Epithelial cell of esophagus (primary cell): ENCODE measurements around the gene ZC3HAV1.

Experiments used
- DNase-seq: peaks from one replicate; pipeline ENCODE4 v3.0.0; 2010; ENCODE audit warnings: low read depth
- H3K4me3 ChIP-seq: 2 replicates; pipeline ENCODE4 v1.5.1; 2011; ENCODE audit warnings: mild to moderate bottlenecking, low read length, control low read depth
- TF ChIP-seq, protein P1 (sequence below): IDR thresholded peaks from 2 replicates; pipeline ENCODE4 v1.5.1; 2011; ENCODE audit warnings: low read depth, mild to moderate bottlenecking, low read length, control low read depth, inconsistent platforms; ENCODE audit not compliant: insufficient read depth; ENCODE audit errors: missing control alignments

Gene ZC3HAV1

DNA sequence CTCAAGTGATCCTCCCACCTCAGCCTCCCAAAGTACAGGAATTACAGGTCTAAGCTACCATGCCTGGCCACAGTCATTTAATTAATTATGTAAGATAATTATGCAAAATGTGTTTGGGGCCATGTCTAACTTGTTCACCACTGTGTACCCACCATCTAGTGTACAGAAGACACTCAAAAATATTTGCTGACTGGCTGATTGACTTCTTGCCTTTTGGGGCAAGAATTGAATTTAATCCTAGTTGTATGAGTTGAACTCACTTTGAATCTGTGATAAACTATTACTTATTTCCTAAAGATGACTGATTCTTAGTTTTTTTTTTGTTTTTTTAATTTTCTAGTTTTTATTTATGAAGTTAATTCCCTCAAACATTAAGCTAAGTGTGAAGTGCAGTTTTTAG is 57.9 kb downstream of the ZC3HAV1 start:
- TF ChIP-seq, protein P1, sequence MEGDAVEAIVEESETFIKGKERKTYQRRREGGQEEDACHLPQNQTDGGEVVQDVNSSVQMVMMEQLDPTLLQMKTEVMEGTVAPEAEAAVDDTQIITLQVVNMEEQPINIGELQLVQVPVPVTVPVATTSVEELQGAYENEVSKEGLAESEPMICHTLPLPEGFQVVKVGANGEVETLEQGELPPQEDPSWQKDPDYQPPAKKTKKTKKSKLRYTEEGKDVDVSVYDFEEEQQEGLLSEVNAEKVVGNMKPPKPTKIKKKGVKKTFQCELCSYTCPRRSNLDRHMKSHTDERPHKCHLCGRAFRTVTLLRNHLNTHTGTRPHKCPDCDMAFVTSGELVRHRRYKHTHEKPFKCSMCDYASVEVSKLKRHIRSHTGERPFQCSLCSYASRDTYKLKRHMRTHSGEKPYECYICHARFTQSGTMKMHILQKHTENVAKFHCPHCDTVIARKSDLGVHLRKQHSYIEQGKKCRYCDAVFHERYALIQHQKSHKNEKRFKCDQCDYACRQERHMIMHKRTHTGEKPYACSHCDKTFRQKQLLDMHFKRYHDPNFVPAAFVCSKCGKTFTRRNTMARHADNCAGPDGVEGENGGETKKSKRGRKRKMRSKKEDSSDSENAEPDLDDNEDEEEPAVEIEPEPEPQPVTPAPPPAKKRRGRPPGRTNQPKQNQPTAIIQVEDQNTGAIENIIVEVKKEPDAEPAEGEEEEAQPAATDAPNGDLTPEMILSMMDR: no peak
- DNase-seq: no peak
- H3K4me3 ChIP-seq: no peak overlapping the region

DNA sequence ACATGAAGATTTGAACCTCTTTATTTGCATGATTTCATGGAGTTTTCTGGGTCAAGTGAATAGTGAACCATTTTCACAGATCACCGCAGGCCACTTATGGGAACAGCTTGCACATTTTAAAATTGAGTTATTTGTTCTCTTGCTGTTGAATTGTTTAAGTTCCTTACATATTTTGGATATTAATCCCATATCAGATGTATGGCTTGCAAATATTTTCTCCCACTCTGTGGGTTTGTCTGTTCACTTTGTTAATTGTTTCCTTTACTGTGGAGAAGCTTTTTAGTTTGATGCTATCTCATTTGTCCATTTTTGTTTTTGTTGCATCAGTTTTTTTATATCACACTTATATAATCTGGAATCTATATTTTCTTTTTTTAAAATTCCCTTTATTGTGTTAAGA is 59.6 kb downstream of the ZC3HAV1 start:
- TF ChIP-seq, protein P1: no peak
- no peak overlapping the region for H3K4me3 ChIP-seq
- DNase-seq: no peak

DNA sequence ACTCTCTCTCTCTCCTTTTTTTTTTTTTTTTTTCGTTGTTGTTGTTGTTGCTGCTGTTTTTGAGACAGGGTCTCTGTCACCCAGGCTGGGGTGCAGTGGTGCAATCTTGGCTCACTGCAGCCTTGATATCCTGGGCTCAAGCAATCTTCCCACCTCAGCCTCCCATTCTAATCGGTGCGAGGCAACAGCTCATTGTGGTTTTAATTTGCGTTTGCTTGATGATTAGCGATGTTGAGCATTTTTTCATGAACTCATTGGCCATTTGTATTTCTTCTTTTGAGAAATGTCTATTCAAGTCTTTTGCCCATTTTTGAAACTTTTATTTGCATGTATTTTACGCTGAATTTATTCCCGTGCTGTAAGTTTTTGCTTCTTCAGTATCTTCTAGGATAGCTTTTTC is 60.4 kb downstream of the ZC3HAV1 start:
- TF ChIP-seq, protein P1: no peak
- DNase-seq: no peak
- H3K4me3 ChIP-seq: no peak overlapping the region

DNA sequence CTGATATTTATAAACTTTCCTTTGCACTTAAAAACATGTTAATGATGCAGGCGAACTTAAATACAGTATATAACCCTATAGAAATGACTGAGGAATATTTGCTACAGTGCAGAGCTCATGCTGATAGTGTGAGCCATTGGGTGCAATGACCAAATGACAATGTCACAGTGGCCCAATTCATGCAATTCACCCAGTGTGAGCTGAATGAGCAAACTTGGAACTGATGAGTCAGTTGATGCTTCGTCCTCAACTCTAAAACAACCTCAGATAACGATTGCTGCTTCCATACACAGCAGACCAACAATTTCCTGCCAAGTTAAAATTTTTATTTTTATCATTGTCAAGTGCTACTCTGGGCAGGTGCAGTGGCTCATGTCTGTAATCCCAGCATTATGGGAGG is 61.5 kb downstream of the ZC3HAV1 start:
- DNase-seq: no peak
- no peak overlapping the region for H3K4me3 ChIP-seq
- TF ChIP-seq, protein P1: no peak

DNA sequence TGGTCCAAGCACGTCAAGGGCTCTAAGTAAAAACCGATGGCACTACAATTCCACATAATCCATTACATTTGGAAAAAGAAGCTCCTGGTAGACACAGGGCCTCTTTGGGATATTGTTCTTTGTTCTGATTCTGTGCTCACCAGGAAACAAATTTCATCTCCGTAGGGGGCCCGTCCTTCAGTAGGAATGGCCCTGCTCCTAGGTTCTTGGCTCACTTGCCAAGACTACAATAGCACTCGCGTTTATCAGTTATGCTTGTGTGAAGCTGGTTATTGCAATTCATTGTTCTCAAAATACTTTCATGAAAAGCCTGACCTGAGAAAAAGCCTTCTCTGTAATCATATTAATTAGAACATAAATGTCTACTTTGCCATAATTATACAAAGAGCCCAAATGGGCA is 63.4 kb downstream of the ZC3HAV1 start:
- TF ChIP-seq, protein P1: no peak
- no peak overlapping the region for H3K4me3 ChIP-seq
- DNase-seq: no peak

DNA sequence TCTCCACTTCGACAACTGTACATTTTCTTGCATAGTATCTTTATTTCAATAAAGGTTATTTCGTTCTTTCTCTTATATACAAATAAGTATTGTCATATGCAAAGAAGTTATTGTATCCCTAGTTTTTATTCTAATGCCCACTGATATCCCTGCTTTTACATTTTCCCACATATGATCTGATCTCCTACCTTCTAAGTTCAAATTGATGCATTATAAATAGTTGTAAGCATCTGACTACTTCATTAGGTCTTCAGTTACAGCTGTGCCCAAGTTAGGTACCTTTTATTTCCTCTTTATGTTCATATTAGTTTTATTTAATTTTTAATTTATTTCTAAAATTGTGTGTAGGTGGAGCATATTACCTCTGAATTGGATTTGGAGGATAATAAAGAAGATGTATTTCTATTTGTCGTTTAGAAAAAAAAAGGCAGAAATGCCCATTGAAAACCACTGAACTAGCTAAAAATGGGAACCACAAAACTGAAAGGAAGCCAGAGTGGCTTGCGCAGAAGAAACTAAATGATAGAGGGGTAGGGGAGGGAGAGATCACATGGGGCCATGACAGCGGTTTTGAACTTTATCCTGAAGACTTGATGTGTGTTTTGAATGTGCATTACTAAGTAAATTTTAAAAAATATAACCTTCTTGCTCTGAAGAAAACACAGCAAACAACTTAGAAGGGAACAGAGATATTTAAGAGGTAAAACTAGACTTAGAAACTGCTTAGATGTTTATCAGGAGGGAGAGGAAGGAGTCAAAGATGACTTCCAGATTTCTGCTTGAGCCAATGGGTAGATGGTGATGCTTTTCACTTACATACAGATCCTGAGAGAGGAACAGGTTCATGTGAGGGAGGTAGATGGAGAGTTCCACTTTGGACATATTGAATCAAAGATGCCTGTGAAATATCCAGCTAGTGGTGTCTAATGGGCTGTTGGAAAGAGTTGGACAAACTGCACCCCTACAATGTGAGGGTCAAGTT is 64.4 kb downstream of the ZC3HAV1 start:
- no peak overlapping the region for H3K4me3 ChIP-seq
- DNase-seq: no peak
- TF ChIP-seq, protein P1: no peak
